ENCODE results near the gene DCAF8L2. TPM values are rescaled to one million over a fixed set of nuclear protein-coding genes. Genes with fewer than 3 reads are reported as not detected.

The DCAF8L2 gene
- polyA plus RNA-seq, 2 of the 4 experiments (the other 2 are of a cell fraction): not detected

GRCh38 chrX:27597508-27597907 is 7.4 kb downstream of the DCAF8L2 start (continued):
- no peak for TF ChIP-seq RAD21 (conservative IDR thresholded peaks at IDR 0.05 in 1 of 2, IDR thresholded peaks at IDR 0.05 in 1 of 2)

- no peak overlapping the region for H3K4me2 ChIP-seq
- H3K4me3 ChIP-seq: no peak overlapping the region
- DNase-seq (ENCODE audit: low read depth in 1 of 2, low spot score in 1 of 2) (no peak), FAIRE-seq (no peak), ATAC-seq (no peak)
- no peaks in the 10 kb centered on the region for H3K9me3 ChIP-seq
- ChIA-PET CTCF (no interaction called here), POLR2A (no interaction called here)
- 27% methylated on average over 9 of the region's 9 CpGs for WGBS (ENCODE audit: missing lambda C conversion rate)
- TF ChIP-seq PHF8 (IDR thresholded peaks at IDR 0.05; ENCODE audit: borderline replicate concordance, low read depth) (no peak), KDM5A (IDR thresholded peaks at IDR 0.05) (no peak)
- H3K4me1 ChIP-seq: peaks cover 7% of the 10 kb centered on the region; the same call in 2 of the 3 replicates
- H3K27ac ChIP-seq: no peak overlapping the region
Observed at GRCh38 chrX:27598312-27598711, 8.2 kb downstream of the DCAF8L2 start.

GRCh38 chrX:27599928-27600327 is 9.8 kb downstream of the DCAF8L2 start:
- no peak overlapping the region for H3K27ac ChIP-seq
- peak; percentile 46 for TF ChIP-seq SMC3 (IDR thresholded peaks at IDR 0.05)
- no peak for TF ChIP-seq FOSL2 (IDR thresholded peaks at IDR 0.05)
- TF ChIP-seq FOSL2 (CRISPR knock-in tag; IDR thresholded peaks at IDR 0.05): peak; percentile 53
- peak; percentile 24 for TF ChIP-seq MAFK (IDR thresholded peaks at IDR 0.05; ENCODE audit: partially characterized antibody)
- TF ChIP-seq ATOH8 (CRISPR knock-in tag; IDR thresholded peaks at IDR 0.05; ENCODE audit: low read depth): no peak
- TF ChIP-seq CTCF (IDR thresholded peaks at IDR 0.05): peak; percentile 38; the same call in 1 of the 3 replicates
- TF ChIP-seq RAD21 (conservative IDR thresholded peaks at IDR 0.05 in 1 of 2, IDR thresholded peaks at IDR 0.05 in 1 of 2): peak; percentile 45 to 50; a peak in 4 of 5 replicates
- TF ChIP-seq CEBPB (IDR thresholded peaks at IDR 0.05): no peak
- 5% methylated on average over 4 of the region's 4 CpGs for WGBS (ENCODE audit: missing lambda C conversion rate)
- no peak overlapping the region for H3K4me3 ChIP-seq
- DNase-seq (ENCODE audit: low read depth in 1 of 2, low spot score in 1 of 2) (peak; percentile 24 to 42), ATAC-seq (peak; percentile 74 to 76), FAIRE-seq (peak; percentile 95)
- no peaks in the 10 kb centered on the region for H3K9me3 ChIP-seq
- H3K4me2 ChIP-seq: peak overlapping the region; percentile 28; the same call in 2 of the 3 replicates
- ChIA-PET POLR2A (no interaction called here), CTCF (no interaction called here)
- H3K4me1 ChIP-seq: peaks cover 7% of the 10 kb centered on the region; the same call in 2 of the 3 replicates

GRCh38 chrX:27600686-27601085 is 10.5 kb downstream of the DCAF8L2 start:
- no peak for FAIRE-seq
- Histone ChIP-seq H3K9me3 (no peaks in the 10 kb centered on the region), H3K4me2 (peak overlapping the region; percentile 28; the same call in 2 of the 3 replicates), H3K27ac (no peak overlapping the region), H3K4me3 (no peak overlapping the region), H3K4me1 (peaks cover 7% of the 10 kb centered on the region; the same call in 2 of the 3 replicates)
- no peak for ATAC-seq
- WGBS (ENCODE audit: missing lambda C conversion rate): 33% methylated on average over 2 of the region's 2 CpGs
- ChIA-PET POLR2A (no interaction called here), CTCF (no interaction called here)
- DNase-seq (ENCODE audit: low read depth in 1 of 2, low spot score in 1 of 2): no peak
- TF ChIP-seq POLR2A (IDR thresholded peaks at IDR 0.05; ENCODE audit: low read length): no peak
- no peak for TF ChIP-seq SREBF2 (IDR thresholded peaks at IDR 0.05)
- no peak for TF ChIP-seq BCL3 (IDR thresholded peaks at IDR 0.05)
- TF ChIP-seq PBX3 (IDR thresholded peaks at IDR 0.05): no peak
- no peak for TF ChIP-seq TP53 (CRISPR knock-in tag; IDR thresholded peaks at IDR 0.05)
- no peak for TF ChIP-seq PHF8 (IDR thresholded peaks at IDR 0.05; ENCODE audit: borderline replicate concordance, low read depth)

Measured in A549 (cell line).